Measurements from ENCODE around the gene SNRPA1. TPM values are rescaled to one million over a fixed set of nuclear protein-coding genes. Genes with fewer than 3 reads are reported as not detected.

The SNRPA1 gene
- total RNA-seq, 1 donor from 2014 or later, result 79.5 TPM

DNA sequence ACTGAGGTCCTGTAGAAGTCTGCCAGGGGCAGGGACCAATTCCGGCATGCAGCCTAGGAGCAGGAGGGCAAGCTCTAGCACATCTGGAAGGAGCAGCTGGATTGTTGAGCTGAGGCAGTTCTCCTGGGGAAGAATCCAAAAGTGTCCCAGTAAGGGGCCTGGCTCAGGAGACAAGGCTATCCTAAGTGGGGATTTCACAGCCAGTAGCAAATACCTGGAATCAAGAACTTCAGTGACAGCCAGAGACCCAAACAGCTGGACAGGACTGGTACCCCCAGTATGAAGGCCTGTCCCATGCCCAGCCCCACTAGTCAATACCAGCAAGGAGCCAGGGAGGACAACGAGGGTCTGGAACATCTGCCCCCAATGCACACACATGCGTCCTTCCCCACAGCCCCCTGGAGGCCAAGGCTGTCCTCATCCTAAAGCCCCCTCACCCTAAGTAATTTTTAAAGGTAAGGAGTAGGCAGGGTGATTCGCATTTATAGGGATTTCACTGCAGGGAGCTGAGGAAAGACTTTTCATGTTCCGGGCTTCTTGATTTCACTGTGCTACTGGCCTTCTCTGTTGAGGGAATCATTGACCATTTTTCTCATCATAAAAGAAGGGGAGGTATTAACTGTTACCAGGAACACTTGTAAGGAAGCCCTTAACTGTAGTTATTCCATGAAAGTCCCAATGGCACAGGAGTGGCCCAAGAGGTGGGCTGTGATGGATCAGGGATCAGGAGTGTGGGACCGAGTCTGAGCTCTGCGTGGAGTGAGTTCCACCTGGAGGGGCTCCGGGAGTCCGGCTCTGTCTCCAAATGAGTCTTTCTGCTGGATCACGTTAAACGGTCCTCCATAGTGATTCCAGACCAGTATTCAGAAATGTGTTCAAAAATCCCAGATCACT is 40.6 kb downstream of the SNRPA1 start:
- peaks cover 19% of the 10 kb centered on the region for H3K4me1 ChIP-seq (ENCODE audit: insufficient read depth, low read length)
- no peak overlapping the region for H3K27ac ChIP-seq (ENCODE audit: low read depth, low read length)
- H3K36me3 Mint-ChIP-seq (ENCODE audit: low read depth, unreplicated experiment), result no peaks in the 10 kb centered on the region
- TF ChIP-seq EZH2 (IDR thresholded peaks at IDR 0.05; ENCODE audit: insufficient read depth, low read length), result no peak
- TF ChIP-seq, protein P1, sequence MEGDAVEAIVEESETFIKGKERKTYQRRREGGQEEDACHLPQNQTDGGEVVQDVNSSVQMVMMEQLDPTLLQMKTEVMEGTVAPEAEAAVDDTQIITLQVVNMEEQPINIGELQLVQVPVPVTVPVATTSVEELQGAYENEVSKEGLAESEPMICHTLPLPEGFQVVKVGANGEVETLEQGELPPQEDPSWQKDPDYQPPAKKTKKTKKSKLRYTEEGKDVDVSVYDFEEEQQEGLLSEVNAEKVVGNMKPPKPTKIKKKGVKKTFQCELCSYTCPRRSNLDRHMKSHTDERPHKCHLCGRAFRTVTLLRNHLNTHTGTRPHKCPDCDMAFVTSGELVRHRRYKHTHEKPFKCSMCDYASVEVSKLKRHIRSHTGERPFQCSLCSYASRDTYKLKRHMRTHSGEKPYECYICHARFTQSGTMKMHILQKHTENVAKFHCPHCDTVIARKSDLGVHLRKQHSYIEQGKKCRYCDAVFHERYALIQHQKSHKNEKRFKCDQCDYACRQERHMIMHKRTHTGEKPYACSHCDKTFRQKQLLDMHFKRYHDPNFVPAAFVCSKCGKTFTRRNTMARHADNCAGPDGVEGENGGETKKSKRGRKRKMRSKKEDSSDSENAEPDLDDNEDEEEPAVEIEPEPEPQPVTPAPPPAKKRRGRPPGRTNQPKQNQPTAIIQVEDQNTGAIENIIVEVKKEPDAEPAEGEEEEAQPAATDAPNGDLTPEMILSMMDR (IDR thresholded peaks at IDR 0.05; ENCODE audit: insufficient read depth, low read depth, low read length), result no peak
- no peak for DNase-seq (ENCODE audit: low read depth)
- H3K4me1 Mint-ChIP-seq (ENCODE audit: low read depth, unreplicated experiment), result peaks cover 18% of the 10 kb centered on the region
- no peak overlapping the region for H3K4me3 Mint-ChIP-seq (ENCODE audit: unreplicated experiment)
- no peak overlapping the region for H3K9ac ChIP-seq (ENCODE audit: low read length)
- H4K20me1 ChIP-seq (ENCODE audit: insufficient read depth, low read length), result peaks cover 15% of the 10 kb centered on the region
- no peaks in the 10 kb centered on the region for H3K9me3 Mint-ChIP-seq (ENCODE audit: unreplicated experiment)
- H3K9me3 ChIP-seq (ENCODE audit: insufficient read depth, low read depth, low read length), result no peaks in the 10 kb centered on the region
- H3K27me3 ChIP-seq (ENCODE audit: insufficient read depth, low read length), result no peaks in the 10 kb centered on the region
- no peak overlapping the region for H3K4me3 ChIP-seq (ENCODE audit: insufficient read depth, low read depth, low read length)
- H3K27me3 Mint-ChIP-seq (ENCODE audit: low read depth, unreplicated experiment), result peaks cover 12% of the 10 kb centered on the region
- H2AFZ ChIP-seq (ENCODE audit: low read depth, low read length), result no peak overlapping the region
- H3K27ac Mint-ChIP-seq (ENCODE audit: unreplicated experiment), result peak overlapping the region; percentile 12
- H3K4me2 ChIP-seq (ENCODE audit: low read length), result no peak overlapping the region
- peaks cover 17% of the 10 kb centered on the region for H3K79me2 ChIP-seq (ENCODE audit: insufficient read depth, low read length)
- FAIRE-seq, result no peak
- H3K36me3 ChIP-seq (ENCODE audit: insufficient read depth, low read length), result no peaks in the 10 kb centered on the region

DNA sequence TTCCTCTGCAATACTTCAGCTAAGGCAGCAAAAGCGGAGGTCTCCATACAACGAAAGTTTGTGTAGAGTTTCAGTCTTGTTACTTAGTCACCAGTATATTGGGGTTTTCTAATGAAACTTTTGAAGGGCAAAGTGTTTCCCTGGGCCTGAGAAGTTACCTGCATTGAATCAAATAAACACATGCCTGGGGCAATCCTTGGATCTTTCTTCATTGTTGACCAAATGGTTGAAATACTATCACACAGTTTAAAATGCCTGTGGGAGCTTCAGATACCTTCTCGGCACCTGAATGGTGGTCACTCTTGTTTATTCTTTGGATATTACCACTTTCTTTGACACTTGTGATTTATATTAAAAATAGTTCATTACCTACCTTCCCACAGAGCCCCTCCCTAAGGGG is 42.2 kb downstream of the SNRPA1 start:
- no peak for TF ChIP-seq EZH2 (IDR thresholded peaks at IDR 0.05; ENCODE audit: insufficient read depth, low read length)
- TF ChIP-seq, protein P1 (IDR thresholded peaks at IDR 0.05; ENCODE audit: insufficient read depth, low read depth, low read length), result no peak
- Histone ChIP-seq H3K4me3 (ENCODE audit: insufficient read depth, low read depth, low read length) (peak overlapping the region; percentile 75), H3K9me3 (ENCODE audit: insufficient read depth, low read depth, low read length) (no peaks in the 10 kb centered on the region), H2AFZ (ENCODE audit: low read depth, low read length) (no peak overlapping the region), H3K27ac (ENCODE audit: low read depth, low read length) (peak overlapping the region; percentile 65), H3K36me3 (ENCODE audit: insufficient read depth, low read length) (peaks cover 6% of the 10 kb centered on the region), H3K79me2 (ENCODE audit: insufficient read depth, low read length) (peaks cover 33% of the 10 kb centered on the region), H3K9ac (ENCODE audit: low read length) (peak overlapping the region; percentile 85), H3K4me1 (ENCODE audit: insufficient read depth, low read length) (peaks cover 24% of the 10 kb centered on the region), H3K4me2 (ENCODE audit: low read length) (peak overlapping the region; percentile 92), H4K20me1 (ENCODE audit: insufficient read depth, low read length) (peaks cover 30% of the 10 kb centered on the region), H3K27me3 (ENCODE audit: insufficient read depth, low read length) (no peaks in the 10 kb centered on the region)
- H3K4me3 Mint-ChIP-seq (ENCODE audit: unreplicated experiment), result peak overlapping the region; percentile 92
- H3K27ac Mint-ChIP-seq (ENCODE audit: unreplicated experiment), result peak overlapping the region; percentile 75
- no peak for DNase-seq (ENCODE audit: low read depth)
- H3K9me3 Mint-ChIP-seq (ENCODE audit: unreplicated experiment), result no peaks in the 10 kb centered on the region
- H3K27me3 Mint-ChIP-seq (ENCODE audit: low read depth, unreplicated experiment), result peaks cover 2% of the 10 kb centered on the region
- H3K36me3 Mint-ChIP-seq (ENCODE audit: low read depth, unreplicated experiment), result no peaks in the 10 kb centered on the region
- no peak for FAIRE-seq
- H3K4me1 Mint-ChIP-seq (ENCODE audit: low read depth, unreplicated experiment), result peaks cover 21% of the 10 kb centered on the region

All from astrocyte (in vitro differentiated cells and primary cell).